ENCODE data around the gene SLC2A6.
A peak's percentile ranks its signal among the peaks of the same experiment; 100 is the strongest.

SLC2A6 gene, protein sequence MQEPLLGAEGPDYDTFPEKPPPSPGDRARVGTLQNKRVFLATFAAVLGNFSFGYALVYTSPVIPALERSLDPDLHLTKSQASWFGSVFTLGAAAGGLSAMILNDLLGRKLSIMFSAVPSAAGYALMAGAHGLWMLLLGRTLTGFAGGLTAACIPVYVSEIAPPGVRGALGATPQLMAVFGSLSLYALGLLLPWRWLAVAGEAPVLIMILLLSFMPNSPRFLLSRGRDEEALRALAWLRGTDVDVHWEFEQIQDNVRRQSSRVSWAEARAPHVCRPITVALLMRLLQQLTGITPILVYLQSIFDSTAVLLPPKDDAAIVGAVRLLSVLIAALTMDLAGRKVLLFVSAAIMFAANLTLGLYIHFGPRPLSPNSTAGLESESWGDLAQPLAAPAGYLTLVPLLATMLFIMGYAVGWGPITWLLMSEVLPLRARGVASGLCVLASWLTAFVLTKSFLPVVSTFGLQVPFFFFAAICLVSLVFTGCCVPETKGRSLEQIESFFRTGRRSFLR

DNA sequence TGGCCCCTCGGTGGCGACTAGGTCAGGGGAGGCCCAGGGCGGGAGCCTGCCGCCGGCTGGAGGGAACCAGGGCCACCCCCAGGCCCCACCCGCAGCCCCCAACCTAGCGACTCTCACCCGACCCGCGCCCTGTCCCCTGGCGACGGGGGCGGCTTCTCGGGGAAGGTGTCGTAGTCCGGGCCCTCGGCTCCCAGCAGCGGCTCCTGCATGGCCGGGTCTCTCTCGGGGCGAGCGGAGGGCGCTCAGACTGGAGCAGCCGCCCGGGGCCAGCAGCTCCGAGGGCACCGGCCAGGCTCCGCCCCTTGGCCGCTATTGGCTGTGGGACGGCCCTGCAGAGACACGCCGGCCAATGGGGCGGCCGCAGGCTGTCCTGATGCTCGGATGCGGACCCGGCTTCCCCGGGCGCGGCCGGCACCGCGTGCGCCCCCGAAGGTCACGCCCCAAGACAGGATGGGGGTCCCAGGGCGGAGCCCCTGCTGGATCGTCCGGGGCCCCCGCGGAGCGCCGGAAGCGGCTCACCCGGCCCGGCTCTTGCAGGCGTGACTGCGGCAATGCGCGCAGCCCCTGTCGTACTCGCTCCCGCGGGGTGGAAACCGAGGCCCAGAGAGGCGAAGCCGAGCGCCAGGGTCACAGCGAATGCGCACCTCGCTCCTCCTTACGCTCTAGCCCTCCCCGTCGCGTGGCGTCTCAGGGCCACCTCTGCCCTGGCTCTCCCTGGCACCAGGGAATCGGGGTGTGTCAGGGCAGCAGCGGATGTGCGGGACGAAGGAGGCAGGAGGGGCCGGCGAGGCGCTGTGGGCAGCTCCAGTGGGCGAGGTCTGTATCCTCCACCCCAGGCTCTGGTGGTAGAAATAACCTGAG, at the start of gene SLC2A6:
SLC2A6 (minus strand) TSS at position 249 of the 861 bp plus-strand sequence; CDS start at position 209, 40 bp downstream.
- Mint-ChIP-seq H3K4me3 (peak within 1 kb of the TSS; percentile 57), H3K9me3 (no peaks in the 10 kb centered on the region), H3K27ac (peak within 1 kb of the TSS; percentile 28), H3K36me3 (no peaks in the 10 kb centered on the region), H3K27me3 (peaks cover 48% of the 10 kb centered on the region), H3K4me1 (peaks cover 10% of the 10 kb centered on the region)
- peak; percentile 91 for DNase-seq
- CTCF ChIA-PET: interaction anchor here (0.7 kb wide), 1 partner anchor 293 kb away, joined by 3 read pairs; no protein-coding TSS in a partner anchor

DNA sequence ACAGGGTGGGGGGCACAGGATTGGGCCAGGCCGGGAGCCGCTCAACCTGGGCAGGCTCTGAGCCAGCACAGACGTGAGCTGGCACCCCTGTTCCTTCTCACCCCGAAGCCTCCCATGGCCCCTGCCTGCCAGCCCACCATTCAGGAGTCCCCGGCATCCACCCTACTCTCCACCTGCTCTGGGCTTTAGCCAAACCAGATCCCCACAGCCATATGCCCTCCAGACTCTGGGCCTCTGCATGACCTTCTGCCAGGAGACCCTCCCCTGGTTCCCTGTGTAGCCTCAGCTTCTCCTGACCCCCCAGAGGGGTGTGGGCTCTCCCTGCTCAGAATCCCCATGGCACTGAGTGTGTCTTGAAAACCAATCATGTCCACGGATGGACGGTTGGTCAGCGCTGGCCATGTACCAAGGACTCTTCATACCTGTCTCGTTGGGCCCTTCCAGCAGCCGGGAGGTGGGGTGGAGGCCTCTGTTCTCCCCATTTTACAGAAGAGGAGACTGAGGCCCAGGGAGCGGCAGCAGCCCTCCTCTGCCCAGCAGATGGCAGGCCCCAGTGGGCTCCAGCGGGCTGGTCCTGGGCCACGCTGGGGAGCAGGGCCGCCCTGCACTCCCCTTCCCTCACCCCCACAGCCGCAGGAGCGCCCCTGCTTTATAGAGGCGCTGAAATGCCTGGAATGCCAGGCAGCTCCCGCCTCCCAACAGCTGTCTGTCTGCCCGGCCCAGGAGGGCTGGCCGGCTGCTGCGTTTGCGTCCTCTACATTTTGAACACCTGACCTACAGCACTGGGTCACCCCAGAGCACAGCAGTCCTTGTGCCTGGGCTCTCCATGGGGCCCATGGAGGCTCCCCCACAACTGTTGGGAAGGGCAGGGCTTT, 49.3 kb upstream of the SLC2A6 start:
- Mint-ChIP-seq H3K36me3 (no peaks in the 10 kb centered on the region), H3K27ac (no peak overlapping the region), H3K4me1 (peaks cover 4% of the 10 kb centered on the region), H3K4me3 (no peak overlapping the region), H3K9me3 (no peaks in the 10 kb centered on the region), H3K27me3 (peaks cover 16% of the 10 kb centered on the region)
- DNase-seq: no peak
- CTCF ChIA-PET: no interaction called here

DNA sequence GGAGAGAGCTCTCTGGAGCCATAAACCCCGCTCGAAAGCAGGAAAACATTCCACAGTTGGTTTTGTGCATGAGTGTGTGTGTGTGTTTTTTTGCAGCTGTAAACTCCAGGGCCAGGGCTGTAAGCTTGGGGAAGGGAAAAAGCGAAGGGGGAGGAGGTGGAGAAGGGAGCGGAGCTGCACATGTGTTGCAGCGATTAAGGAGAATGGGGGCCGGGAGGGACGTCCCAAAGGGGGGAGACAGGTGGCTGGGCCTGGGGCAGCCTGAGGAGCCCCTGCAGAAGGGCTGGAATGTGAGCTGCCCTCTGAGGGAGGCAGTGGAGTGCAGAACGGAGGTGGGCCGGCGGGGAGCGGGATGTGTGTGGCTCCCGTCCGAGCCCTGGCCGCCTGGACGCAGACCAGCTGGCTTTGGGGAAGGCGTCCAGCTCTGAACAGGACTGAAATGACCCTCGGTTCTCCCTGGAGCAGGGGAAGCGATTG, 48.6 kb upstream of the SLC2A6 start:
- Mint-ChIP-seq H3K27ac (no peak overlapping the region), H3K27me3 (peaks cover 8% of the 10 kb centered on the region), H3K4me1 (no peaks in the 10 kb centered on the region), H3K9me3 (no peaks in the 10 kb centered on the region), H3K4me3 (no peak overlapping the region), H3K36me3 (no peaks in the 10 kb centered on the region)
- CTCF ChIA-PET: no interaction called here
- DNase-seq: no peak

DNA sequence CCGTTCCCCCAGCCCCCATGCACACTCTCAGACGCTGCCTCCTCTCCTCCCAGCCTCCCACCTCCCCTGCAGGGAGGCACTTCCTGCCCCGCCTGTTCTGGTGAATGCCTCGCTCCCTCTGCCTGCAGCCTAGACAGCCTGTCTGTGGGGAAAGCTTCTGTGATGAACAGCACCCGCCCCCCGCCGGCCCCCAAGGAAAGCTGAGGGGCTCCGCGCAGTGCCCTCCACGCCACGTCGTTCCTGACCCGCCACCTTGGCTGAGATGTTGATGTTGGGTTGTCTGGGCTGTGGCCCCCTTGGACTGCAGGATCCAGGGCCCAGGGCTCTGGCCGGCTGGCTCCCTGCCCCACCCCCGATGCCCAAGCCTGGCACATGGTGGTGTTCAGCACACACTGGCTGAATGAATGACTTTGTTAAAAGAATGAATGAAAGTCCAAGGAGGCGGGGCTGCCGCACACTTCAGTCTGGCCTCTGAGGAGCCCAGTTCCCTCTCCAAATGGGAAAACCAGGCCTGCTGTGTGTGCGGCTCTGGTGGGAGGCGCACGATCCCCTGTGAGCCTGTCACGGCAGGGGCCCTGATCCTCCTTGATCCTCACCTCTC, 47.9 kb upstream of the SLC2A6 start:
- DNase-seq: no peak
- no peaks in the 10 kb centered on the region for H3K4me1 Mint-ChIP-seq
- H3K27me3 Mint-ChIP-seq: peaks cover 7% of the 10 kb centered on the region
- no peak overlapping the region for H3K27ac Mint-ChIP-seq
- no peaks in the 10 kb centered on the region for H3K36me3 Mint-ChIP-seq
- H3K4me3 Mint-ChIP-seq: no peak overlapping the region
- H3K9me3 Mint-ChIP-seq: no peaks in the 10 kb centered on the region
- CTCF ChIA-PET: interaction anchor here (0.7 kb wide), 1 partner anchor 746 kb away, joined by 3 read pairs; no protein-coding TSS in a partner anchor

DNA sequence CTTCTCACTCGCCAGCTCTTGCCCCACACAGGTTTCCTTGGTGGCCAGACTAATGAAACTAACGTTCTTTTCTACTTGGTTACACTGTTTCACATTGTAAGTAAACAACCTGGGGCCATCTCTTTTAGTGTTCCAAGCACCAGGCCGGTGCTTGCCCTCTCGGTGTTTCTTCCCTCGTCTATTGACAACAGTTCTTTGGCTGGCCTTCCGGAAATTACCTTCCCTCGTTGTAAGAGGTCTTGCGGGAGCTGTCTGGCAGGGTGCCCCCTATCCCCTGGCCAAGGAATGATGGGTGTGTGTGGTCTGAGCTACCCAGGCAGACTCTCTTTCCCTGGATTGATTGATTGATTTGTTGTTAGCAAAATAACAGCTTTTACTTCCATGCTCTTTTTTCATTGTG, 46.8 kb upstream of the SLC2A6 start:
- no peaks in the 10 kb centered on the region for H3K36me3 Mint-ChIP-seq
- H3K27ac Mint-ChIP-seq: no peak overlapping the region
- DNase-seq: no peak
- H3K9me3 Mint-ChIP-seq: no peaks in the 10 kb centered on the region
- H3K4me1 Mint-ChIP-seq: no peaks in the 10 kb centered on the region
- H3K27me3 Mint-ChIP-seq: peaks cover 7% of the 10 kb centered on the region
- CTCF ChIA-PET: no interaction called here
- H3K4me3 Mint-ChIP-seq: no peak overlapping the region

DNA sequence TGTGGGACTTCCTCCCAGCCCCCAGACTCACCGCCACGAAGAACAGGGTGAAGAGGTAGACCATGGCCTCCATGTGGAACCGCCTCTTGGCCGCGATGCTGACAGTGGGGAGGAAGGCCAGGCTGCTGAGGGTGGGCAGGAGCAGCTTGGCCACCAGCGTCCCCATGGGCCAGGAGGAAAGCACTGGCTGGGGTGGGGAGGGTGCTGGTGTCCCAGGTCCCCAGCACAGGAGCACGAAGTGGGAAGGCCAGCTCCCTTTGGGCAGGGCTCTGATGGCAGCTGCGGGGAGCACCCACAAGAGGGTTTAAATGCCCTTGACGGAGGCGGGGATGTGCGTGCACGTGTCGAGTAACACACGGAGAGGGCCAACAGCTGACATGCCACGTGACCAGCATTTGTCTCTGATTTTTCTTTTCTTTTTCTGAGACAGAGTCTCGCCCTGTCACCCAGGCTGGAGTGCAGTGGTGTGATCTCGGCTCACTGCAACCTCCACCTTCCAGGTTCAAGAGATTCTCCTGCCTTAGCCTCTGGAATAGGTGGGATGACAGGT, 45.9 kb upstream of the SLC2A6 start, which contains the start of gene MYMK:
MYMK (minus strand) TSS at position 281 of the 550 bp plus-strand sequence; CDS start at position 166, 115 bp downstream.
- H3K27me3 Mint-ChIP-seq: peaks cover 7% of the 10 kb centered on the region
- CTCF ChIA-PET: no interaction called here
- H3K27ac Mint-ChIP-seq: no peak within 1 kb of the TSS
- H3K4me1 Mint-ChIP-seq: no peaks in the 10 kb centered on the region
- H3K9me3 Mint-ChIP-seq: no peaks in the 10 kb centered on the region
- no peaks in the 10 kb centered on the region for H3K36me3 Mint-ChIP-seq
- no peak for DNase-seq
- no peak within 1 kb of the TSS for H3K4me3 Mint-ChIP-seq

DNA sequence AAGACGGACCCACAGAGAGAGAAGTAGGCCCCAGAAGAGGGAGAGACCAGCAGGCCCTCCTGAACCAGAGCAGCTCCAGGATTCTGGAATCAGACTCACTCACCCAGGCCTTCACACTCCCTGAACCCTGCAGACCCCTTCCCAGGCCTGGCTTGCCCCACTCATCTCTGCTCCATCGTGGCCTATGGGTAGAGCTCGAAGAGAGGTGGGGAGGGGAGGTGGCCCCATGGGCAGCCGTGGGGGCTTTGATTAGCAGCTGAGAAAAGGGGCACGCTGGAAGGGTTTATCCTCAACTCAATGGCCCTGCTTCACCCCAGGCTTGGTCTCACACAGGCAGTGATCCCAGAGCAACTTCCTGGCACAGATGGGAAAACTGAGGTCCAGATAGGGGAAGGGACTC, 45.2 kb upstream of the SLC2A6 start:
- H3K4me1 Mint-ChIP-seq: no peaks in the 10 kb centered on the region
- H3K4me3 Mint-ChIP-seq: no peak overlapping the region
- H3K36me3 Mint-ChIP-seq: no peaks in the 10 kb centered on the region
- H3K27me3 Mint-ChIP-seq: peaks cover 7% of the 10 kb centered on the region
- no peak for DNase-seq
- CTCF ChIA-PET: interaction anchor here (0.9 kb wide), 1 partner anchor 219 kb away, joined by 3 read pairs; no protein-coding TSS in a partner anchor
- no peaks in the 10 kb centered on the region for H3K9me3 Mint-ChIP-seq
- no peak overlapping the region for H3K27ac Mint-ChIP-seq

DNA sequence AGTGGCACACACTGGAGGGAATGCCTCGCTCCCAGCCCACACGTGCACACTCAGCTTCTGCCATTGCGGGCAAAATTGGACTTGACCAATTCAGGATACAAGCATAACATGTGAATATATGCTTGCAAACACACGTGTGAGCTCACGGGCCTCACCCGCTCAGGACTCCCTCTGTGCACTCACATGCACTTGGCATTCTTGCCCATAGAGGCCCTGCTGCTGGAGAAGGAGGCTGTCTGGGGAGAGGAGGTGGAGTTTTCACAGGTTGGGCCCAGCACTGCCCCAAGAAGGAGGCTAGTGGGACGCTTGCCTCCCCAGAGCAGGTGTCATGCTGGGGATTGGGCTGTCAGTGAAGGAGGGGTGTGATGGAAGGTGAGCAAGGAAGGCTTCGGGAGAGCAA, 44.2 kb upstream of the SLC2A6 start:
- Mint-ChIP-seq H3K27ac (no peak overlapping the region), H3K4me3 (no peak overlapping the region), H3K9me3 (no peaks in the 10 kb centered on the region), H3K27me3 (peaks cover 6% of the 10 kb centered on the region), H3K4me1 (no peaks in the 10 kb centered on the region), H3K36me3 (no peaks in the 10 kb centered on the region)
- no peak for DNase-seq
- CTCF ChIA-PET: interaction anchor here (0.9 kb wide), 1 partner anchor 220 kb away, joined by 3 read pairs; no protein-coding TSS in a partner anchor

DNA sequence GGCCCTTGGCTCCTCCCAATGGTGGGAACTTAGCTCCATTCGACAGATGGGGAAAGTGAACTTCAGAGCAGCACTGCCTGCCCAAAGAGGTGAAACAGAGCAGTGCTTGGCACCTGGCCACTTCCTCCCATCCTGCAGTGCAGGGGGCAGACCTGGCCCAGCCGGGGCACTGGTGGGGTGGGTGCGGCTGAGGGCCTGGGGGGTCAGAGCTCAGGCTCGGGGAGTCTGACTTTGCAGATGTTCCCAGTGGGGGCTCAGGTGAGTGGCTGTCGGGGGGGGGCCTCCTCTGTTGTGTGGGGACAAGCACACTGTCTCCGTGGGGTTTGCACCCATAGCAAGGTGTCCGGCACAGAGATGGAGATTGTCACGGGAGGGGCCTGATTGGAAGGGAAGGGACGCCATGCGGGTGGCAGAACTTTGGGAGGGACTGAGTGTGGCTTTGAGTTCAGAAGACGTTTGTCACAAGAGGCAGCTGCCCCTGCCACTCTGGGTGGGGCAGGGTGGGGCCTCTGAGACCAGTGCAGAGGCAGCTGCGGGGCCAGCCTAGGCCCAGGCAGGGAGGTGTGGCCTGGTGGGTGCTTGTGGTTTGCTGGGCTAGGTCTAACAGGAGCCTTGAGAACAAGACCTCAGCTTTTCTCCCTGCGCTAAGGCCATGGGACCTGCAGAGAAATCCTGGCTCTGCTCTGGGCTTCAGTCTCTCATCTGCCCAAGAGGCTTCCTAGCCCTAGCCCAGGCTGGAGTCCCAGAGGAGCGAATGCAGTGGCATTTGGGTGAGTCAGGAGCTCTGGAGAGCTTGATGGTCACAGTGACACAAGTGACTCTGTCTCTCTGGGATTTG, 43.4 kb upstream of the SLC2A6 start:
- H3K4me3 Mint-ChIP-seq: no peak overlapping the region
- CTCF ChIA-PET: no interaction called here
- no peaks in the 10 kb centered on the region for H3K4me1 Mint-ChIP-seq
- no peaks in the 10 kb centered on the region for H3K27me3 Mint-ChIP-seq
- H3K27ac Mint-ChIP-seq: no peak overlapping the region
- no peak for DNase-seq
- no peaks in the 10 kb centered on the region for H3K36me3 Mint-ChIP-seq
- H3K9me3 Mint-ChIP-seq: no peaks in the 10 kb centered on the region

DNA sequence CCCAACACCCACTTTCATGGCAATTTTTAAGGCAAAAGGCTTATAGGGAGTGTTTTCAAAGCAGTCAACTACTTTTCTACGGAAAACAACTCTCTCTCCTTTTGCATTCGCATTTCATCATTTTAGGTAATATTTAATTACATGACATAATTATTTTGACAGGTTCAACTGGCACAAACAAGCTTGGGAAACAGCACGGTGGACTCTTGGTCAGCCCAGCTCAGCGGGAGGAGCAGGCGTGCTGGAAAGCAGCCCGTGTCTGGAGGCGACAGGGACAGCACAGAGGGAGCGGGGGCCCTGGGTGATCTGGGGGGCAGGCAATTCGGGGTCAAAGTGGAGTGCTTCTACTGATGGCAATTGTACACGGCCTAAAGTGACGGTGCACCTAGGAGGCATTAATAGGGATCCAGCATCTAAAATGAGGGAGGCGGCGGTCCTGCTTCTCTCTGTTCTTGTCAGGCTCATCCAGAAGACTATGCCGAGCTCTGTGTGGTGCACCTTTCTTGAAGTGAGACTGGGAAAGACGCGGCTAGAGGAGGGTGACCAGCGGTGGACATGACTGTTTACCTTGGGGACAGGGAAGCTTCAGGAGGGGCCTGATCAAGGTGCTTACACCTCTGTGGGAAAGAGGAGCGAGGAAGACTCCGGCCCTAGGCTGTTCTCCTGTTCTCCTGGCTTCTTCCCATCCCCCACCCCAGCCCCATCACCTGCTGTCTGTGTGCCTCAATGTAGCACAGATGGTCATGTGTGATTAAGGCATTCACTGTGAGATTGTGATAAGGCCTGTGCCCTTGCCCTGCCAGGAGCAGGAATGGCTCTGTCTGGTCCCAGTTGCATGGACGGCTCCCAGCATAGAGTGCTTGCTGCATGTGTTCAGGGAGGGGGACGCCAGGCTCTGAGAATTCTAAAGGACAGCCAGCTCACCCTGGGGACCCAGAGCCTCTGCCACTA, 42.5 kb upstream of the SLC2A6 start:
- H3K36me3 Mint-ChIP-seq: no peaks in the 10 kb centered on the region
- no peak overlapping the region for H3K27ac Mint-ChIP-seq
- H3K27me3 Mint-ChIP-seq: no peaks in the 10 kb centered on the region
- no peak overlapping the region for H3K4me3 Mint-ChIP-seq
- CTCF ChIA-PET: no interaction called here
- no peak for DNase-seq
- no peaks in the 10 kb centered on the region for H3K4me1 Mint-ChIP-seq
- no peaks in the 10 kb centered on the region for H3K9me3 Mint-ChIP-seq

DNA sequence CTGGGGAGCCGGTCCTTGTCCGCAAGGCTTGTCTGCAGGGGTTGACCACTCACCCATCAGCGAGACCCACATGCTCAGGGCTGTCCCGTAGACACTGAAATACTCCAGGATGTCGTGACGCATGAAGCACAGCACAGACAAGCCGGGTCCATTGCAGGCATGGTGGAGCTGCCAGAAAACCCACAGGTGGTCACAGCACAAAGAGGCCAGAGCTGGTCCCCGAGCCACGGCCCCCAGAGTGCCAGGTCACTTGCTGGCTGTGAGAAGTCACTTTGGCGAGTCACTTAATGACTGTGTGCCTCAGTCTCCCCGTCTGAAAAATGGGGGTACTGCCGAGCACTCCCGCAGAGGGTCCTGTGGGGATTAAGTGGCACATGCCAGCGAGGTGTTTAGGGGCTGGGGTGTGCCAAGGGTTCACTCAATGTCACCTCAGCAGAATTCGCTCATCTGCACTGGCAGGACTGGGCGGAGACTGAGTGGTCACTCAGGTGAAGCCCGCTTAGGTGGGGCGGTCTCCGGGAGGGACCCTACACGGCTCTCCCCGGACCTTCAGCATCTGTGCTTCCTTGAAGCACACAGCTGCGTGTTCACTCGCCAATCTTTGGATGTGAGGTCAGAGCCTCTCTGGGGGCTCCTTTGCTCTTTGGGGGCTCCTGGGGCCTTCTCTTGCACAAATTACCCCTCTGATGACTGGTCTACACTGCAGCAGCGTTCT, 41.4 kb upstream of the SLC2A6 start:
- Mint-ChIP-seq H3K9me3 (no peaks in the 10 kb centered on the region), H3K27ac (no peak overlapping the region), H3K36me3 (no peaks in the 10 kb centered on the region), H3K4me3 (no peak overlapping the region), H3K27me3 (no peaks in the 10 kb centered on the region), H3K4me1 (no peaks in the 10 kb centered on the region)
- DNase-seq: no peak
- CTCF ChIA-PET: no interaction called here
